ENCODE data around the gene SAYSD1.

Gene SAYSD1

GRCh38 chr6:39056191-39056590 lies 58.8 kb downstream of the SAYSD1 start:
- no peak for DNase-seq

- DNase-seq: no peak
Observed at GRCh38 chr6:39055661-39056060, 59.3 kb downstream of the SAYSD1 start.

- no peak for DNase-seq
Observed at GRCh38 chr6:39054577-39055142, 60.3 kb downstream of the SAYSD1 start.
